Pancreas (tissue), 10 donors: ENCODE measurements around the gene SGCA. TPM values are rescaled to one million over a fixed set of nuclear protein-coding genes. Genes with fewer than 3 reads are reported as not detected.

ENCODE experiments used
- ATAC-seq, 4 donors: fragments of 200-7000 bp; cut with Tn5 transposase; one replicate each; pipeline versions ENCODE4 v1.8.0 to v1.9.1; 2020; ENCODE audit warnings: mild to moderate bottlenecking in 4 of 4, moderate library complexity in 4 of 4
- DNase-seq, 6 donors: peaks; one replicate each; pipeline ENCODE4 v3.0.0-alpha.2; 2020
- FAIRE-seq: peaks from 2 replicates; lab custom pipeline; 2012; peaks lifted over from hg19 to GRCh38; lab: Jason Lieb, UNC
- H3K27ac ChIP-seq, 4 donors: fragments of 200-600 bp; sonication (generic); 1 replicate in 3 of 4; 2 replicates in 1 of 4; pipeline versions ENCODE4 v1.5.0 to v1.8.0; 2020
- H3K27me3 ChIP-seq, 4 donors: fragments of 200-600 bp; one replicate each; pipeline ENCODE4 v1.8.0; 2021
- H3K36me3 ChIP-seq, 3 donors: fragments of 200-600 bp; sonication (generic) in 1 of 3; one replicate each; pipeline versions ENCODE4 v1.5.0 to v1.8.0; 2020 to 2021
- H3K4me1 ChIP-seq, 3 donors: fragments of 200-600 bp; one replicate each; pipeline ENCODE4 v1.8.0; 2021
- H3K4me3 ChIP-seq, 4 donors: fragments of 200-600 bp; sonication (generic) in 2 of 4; one replicate each; pipeline versions ENCODE4 v1.5.0 to v1.8.0; 2020 to 2021
- H3K9me3 ChIP-seq, 4 donors: fragments of 200-600 bp; one replicate each; pipeline ENCODE4 v1.8.0; 2021
- WGBS, 2 donors: extraction: QIAGEN DNeasy Blood & Tissue Kit; methylation state at CpG; one replicate each; pipeline ENCODE4 v1.1.7; 2013; 5-methylcytosine and 5-hydroxymethylcytosine counted together
- intact Hi-C, 3 donors: fragments of 100-400 bp; cut with DNase I; formaldehyde crosslinking; loops; one replicate each; pipeline versions ENCODE4 v1.11.1 to v1.14.2; 2022
- polyA plus RNA-seq, 2 donors: library from polyadenylated mRNA; stranded (reverse); fragments of 200-250 nt; gene quantifications; one replicate each; pipeline ENCODE4 v1.2.3, GENCODE V29; 2013
- total RNA-seq, 6 donors: library from RNA; stranded (reverse); fragmentation: NEBNext Ultra II Directional in 4 of 6; extraction: Animal tissue kit (Norgen Biotek cat#: 25700) in 4 of 6; gene quantifications; one replicate each; pipeline versions ENCODE4 v1.2.1 to v1.2.4, GENCODE V29; 2021 to 2023
- TF ChIP-seq, protein P1 (sequence below), 4 donors: fragments of 200-600 bp; sonication (generic) in 3 of 4; IDR thresholded peaks; one replicate each; pipeline versions ENCODE4 v1.5.0 to v1.8.0; 2021; ENCODE audit warnings: antibody characterized with exemption in 4 of 4
- donor health status: healthy with polysubstance abuse.
- donor health status: DM: no; HTN: no; CAD: no; lungs with moderate emphysema.
- donor health status: DM: no; HTN: no; CAD: no.
- donor health status: control.
- donor health status: control.
- donor health status: Bipolar disorder and iron deficiency.
- donor health status: DM: yes; HTN: yes; CAD: no.
- donor health status: DM: no; HTN: no; CAD: no.
- donor health status: DM: no; HTN: no; CAD: no.
- donor health status: DM: yes; HTN: yes; CAD: no.

Gene SGCA
- total and polyA plus RNA-seq, 8 donors: 0.31 to 3.0 (median 1.1) TPM; not detected in 3

- no peak overlapping the region for H3K4me3 ChIP-seq
- ATAC-seq (no peak), DNase-seq (no peak), FAIRE-seq (no peak)
- TF ChIP-seq, protein P1, sequence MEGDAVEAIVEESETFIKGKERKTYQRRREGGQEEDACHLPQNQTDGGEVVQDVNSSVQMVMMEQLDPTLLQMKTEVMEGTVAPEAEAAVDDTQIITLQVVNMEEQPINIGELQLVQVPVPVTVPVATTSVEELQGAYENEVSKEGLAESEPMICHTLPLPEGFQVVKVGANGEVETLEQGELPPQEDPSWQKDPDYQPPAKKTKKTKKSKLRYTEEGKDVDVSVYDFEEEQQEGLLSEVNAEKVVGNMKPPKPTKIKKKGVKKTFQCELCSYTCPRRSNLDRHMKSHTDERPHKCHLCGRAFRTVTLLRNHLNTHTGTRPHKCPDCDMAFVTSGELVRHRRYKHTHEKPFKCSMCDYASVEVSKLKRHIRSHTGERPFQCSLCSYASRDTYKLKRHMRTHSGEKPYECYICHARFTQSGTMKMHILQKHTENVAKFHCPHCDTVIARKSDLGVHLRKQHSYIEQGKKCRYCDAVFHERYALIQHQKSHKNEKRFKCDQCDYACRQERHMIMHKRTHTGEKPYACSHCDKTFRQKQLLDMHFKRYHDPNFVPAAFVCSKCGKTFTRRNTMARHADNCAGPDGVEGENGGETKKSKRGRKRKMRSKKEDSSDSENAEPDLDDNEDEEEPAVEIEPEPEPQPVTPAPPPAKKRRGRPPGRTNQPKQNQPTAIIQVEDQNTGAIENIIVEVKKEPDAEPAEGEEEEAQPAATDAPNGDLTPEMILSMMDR (IDR thresholded peaks at IDR 0.05): no peak
- WGBS, 2 donors: 86 to 92% methylated on average over 15 of the region's 15 CpGs
- H3K27ac ChIP-seq: no peak overlapping the region
- H3K27me3 ChIP-seq: no peaks in the 10 kb centered on the region
- H3K9me3 ChIP-seq: no peaks in the 10 kb centered on the region
- intact Hi-C loops: no loop called here
- no peaks in the 10 kb centered on the region for H3K4me1 ChIP-seq
- H3K36me3 ChIP-seq: peaks cover 0 to 44% (median 28%) of the 10 kb centered on the region in 3 donors
These were observed 26.5 kb upstream of the SGCA start for GRCh38 chr17:50139185-50139783.

DNA sequence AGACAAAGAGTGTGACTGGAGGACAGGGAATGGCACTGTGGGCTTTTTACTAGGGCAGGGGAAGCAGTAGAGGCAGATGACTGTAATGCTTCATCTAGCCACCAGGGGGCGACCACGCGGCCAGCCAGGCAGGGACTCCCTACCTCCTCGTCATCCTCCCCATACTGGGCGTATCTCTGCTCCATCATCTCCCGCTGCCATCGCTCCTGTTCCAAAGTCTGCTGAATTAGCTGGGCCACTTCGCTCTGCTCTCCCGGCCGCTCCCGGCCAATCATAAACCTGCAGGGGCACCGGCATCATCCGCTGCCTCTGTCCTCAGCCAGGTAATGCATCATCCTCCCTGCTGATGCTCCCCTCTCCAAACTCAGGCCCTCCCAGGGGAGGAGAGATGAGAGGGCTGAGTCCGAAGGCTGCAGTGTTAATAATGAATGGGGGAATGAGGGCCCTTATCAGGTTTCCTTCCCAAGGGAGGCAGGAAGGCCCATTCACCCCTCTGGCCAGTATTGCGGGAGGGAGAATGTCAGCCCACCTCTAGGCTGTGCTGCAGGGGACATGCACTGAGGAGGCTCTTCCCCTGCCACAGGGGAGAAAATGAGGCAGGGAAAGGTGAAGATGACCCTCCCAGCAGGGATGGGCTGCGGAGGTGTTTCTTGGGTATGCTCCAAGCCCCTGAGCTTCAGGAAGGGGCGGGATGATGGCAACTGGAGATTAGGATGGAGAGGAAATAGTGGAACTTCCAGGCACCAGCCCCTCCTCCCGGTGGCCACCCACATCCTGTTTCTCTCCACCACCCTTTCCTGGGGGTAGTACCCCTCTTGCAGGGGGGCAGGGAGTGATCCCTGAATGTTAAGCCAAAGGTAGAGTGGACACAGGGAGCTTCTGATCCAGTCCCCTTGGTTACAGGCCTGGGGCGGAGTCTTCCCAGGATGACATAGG, 25.6 kb upstream of the SGCA start:
- H3K4me3 ChIP-seq: no peak overlapping the region
- no peaks in the 10 kb centered on the region for H3K27me3 ChIP-seq
- no peaks in the 10 kb centered on the region for H3K4me1 ChIP-seq
- WGBS, 2 donors: 46 to 52% methylated on average over 19 of the region's 19 CpGs
- FAIRE-seq (no peak), ATAC-seq (peak; percentile 74 to 92 (median 88)), DNase-seq (peak; percentile 59 to 89 (median 78))
- intact Hi-C loops: no loop called here
- H3K9me3 ChIP-seq: no peaks in the 10 kb centered on the region
- TF ChIP-seq, protein P1 (IDR thresholded peaks at IDR 0.05): peak; percentile 87 to 90 (median 88)
- no peak overlapping the region for H3K27ac ChIP-seq
- peaks cover 0 to 43% (median 25%) of the 10 kb centered on the region in 3 donors for H3K36me3 ChIP-seq

GRCh38 chr17:50141026-50141744, 24.6 kb upstream of the SGCA start:
- FAIRE-seq: no peak
- Histone ChIP-seq H3K27ac (no peak overlapping the region), H3K4me3 (no peak overlapping the region), H3K27me3 (no peaks in the 10 kb centered on the region), H3K4me1 (no peaks in the 10 kb centered on the region), H3K36me3 (peaks cover 0 to 36% (median 25%) of the 10 kb centered on the region in 3 donors), H3K9me3 (no peaks in the 10 kb centered on the region)
- DNase-seq: peak in 1 of 6 donors; percentile 56
- intact Hi-C loops: no loop called here
- WGBS, 2 donors: 89 to 91% methylated on average over 16 of the region's 16 CpGs
- TF ChIP-seq, protein P1 (IDR thresholded peaks at IDR 0.05): no peak
- ATAC-seq: no peak

GRCh38 chr17:50141745-50142110, 24.1 kb upstream of the SGCA start:
- Histone ChIP-seq H3K27ac (no peak overlapping the region), H3K36me3 (peaks cover 0 to 36% (median 25%) of the 10 kb centered on the region in 3 donors), H3K4me3 (no peak overlapping the region), H3K27me3 (no peaks in the 10 kb centered on the region), H3K4me1 (peaks cover 0 to 5% (median 5%) of the 10 kb centered on the region in 3 donors), H3K9me3 (no peaks in the 10 kb centered on the region)
- 73 to 75% methylated on average over 8 of the region's 8 CpGs for WGBS, 2 donors
- DNase-seq (peak in 2 of 6 donors; percentile 9 to 15), FAIRE-seq (no peak), ATAC-seq (no peak)
- intact Hi-C loops: no loop called here
- TF ChIP-seq, protein P1 (IDR thresholded peaks at IDR 0.05): no peak
